CD4-positive, alpha-beta T cell treated with Interleukin-15 for 1 hour (primary cell): Measurements from ENCODE around the gene RELL2.
A peak's percentile ranks its signal among the peaks of the same experiment; 100 is the strongest.

Source experiments
- DNase-seq: peaks from one replicate; pipeline ENCODE4 v3.0.0-alpha.2; 2020

The RELL2 gene

GRCh38 chr5:141650851-141651727, 14.3 kb downstream of the RELL2 start, which contains the start of gene FCHSD1:
FCHSD1 (minus strand) TSS chr5:141651418; CDS start chr5:141651368, 50 bp downstream.
- DNase-seq: peak; percentile 85

GRCh38 chr5:141651728-141652105, 14.9 kb downstream of the RELL2 start:
- no peak for DNase-seq

DNA sequence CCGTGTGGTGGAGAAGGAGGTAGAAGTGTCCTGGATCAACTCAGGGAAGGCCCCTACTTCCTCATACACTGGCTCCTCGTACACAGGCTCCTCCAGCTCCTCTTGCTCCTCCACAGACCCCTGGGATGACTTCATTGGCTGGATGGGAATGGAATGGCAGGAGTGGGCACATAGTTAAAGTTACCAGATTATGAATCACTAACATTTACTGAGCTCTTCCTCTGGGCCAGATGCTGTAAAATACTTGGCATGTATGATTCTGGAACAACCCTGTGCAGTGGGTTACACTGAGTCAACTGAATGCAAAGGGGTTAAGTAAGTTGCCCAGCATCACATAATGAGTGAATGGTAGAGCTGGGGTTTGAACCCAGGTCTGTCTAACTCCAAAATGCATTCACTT, 17.5 kb downstream of the RELL2 start:
- no peak for DNase-seq

GRCh38 chr5:141655020-141655419, 18.2 kb downstream of the RELL2 start:
- no peak for DNase-seq

GRCh38 chr5:141656396-141656795, 19.6 kb downstream of the RELL2 start:
- no peak for DNase-seq

DNA sequence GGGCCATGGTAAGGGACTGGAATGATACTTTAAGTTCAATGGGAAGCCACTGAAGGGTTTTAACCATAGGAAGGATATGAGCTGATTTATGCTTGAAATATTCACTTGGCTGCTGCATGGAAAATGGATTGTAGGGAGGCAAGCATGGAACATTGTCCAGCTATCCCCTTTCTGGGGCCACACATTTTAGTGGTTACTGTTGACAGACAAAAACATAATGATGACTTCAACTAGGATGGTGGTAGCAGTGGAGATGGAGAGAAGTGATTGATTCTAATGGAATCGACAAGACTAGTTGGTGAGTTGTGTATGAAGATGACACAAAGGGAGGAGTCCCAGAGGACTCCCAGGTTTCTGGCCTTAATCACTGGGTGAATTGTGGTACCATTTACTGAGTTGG, 20.6 kb downstream of the RELL2 start:
- DNase-seq: no peak

DNA sequence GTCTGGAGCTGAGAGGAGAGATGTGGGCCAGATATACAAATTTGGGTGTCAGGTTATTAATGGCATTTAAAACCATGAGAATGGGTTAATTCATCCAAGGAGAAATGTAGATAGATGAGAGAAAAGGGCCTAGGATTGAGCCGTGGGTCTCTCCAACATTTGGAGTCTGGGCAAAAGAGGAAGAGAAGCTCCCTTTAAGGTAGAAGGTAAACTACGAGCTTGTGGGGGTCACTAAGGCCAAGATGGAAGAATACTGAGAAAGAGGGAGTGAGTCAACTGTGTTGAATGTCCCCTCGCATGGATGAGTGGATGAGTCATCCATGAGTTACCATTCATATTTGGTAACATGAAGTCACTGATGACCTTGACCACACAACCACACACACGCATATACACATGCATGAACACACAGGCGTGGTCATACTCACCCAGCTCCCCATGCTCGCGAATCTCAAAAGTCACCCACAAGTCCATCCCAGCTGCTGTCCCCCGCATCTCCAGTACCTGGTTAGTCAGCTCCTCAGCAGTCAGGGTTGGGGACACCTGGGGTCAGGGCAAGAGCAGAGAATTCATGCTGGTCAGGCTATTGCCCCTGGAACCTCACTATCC, 21.2 kb downstream of the RELL2 start:
- no peak for DNase-seq

- DNase-seq: no peak
These were observed 25.2 kb downstream of the RELL2 start for GRCh38 chr5:141662028-141662427.

DNA sequence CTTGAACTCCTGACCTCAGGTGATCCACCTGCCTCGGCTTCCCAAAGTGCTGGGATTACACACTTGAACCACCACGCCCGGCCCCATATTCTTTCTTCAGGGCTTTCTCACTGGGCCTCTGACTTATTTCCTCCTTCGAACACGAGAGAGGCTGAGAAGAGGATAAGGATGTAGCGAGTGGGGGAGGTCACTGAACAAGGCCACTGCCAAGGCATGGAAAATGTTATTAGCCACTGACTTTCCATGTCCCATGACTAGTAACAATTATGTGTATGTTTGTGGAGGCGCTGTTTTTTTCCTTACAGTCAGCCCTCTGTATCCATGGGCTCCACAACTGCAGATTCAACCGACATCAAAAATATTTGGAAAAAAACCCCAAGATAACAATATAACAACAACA, 26.7 kb downstream of the RELL2 start:
- no peak for DNase-seq

DNA sequence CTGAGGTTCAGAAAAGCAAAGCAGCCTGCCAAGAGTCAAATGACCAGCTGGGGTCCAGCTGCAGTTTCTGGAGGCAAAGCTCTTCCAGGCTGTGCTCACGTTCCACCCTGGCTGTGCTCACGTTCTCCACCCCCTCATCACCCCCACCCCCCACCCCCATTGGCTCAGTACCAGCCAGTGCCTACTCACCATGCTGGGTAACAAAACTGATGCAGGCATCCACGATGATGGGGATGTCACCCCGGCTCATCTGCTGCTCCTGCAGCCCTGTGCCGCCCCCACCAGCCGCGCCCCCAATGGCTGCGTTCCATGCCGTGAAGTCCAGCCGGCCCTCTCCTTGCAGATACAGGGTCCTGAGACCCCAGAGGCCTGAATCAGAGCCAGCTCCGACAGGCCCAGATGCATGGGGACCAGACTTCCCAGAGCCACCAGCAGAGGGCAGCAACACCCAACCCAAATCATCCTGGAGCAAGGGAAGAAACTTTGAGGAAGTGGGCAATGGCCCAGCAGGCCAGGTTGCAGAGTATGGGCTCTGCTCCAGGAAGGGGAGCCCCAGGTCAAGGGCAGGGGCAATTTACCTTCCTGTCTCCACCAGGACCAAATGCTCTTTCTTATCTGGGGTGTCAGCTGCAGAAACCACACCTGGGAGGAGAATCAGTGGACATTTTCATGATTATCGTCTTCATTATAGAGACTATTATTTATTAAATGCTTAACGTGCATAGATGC, 28.1 kb downstream of the RELL2 start:
- peak; percentile 70 for DNase-seq

DNA sequence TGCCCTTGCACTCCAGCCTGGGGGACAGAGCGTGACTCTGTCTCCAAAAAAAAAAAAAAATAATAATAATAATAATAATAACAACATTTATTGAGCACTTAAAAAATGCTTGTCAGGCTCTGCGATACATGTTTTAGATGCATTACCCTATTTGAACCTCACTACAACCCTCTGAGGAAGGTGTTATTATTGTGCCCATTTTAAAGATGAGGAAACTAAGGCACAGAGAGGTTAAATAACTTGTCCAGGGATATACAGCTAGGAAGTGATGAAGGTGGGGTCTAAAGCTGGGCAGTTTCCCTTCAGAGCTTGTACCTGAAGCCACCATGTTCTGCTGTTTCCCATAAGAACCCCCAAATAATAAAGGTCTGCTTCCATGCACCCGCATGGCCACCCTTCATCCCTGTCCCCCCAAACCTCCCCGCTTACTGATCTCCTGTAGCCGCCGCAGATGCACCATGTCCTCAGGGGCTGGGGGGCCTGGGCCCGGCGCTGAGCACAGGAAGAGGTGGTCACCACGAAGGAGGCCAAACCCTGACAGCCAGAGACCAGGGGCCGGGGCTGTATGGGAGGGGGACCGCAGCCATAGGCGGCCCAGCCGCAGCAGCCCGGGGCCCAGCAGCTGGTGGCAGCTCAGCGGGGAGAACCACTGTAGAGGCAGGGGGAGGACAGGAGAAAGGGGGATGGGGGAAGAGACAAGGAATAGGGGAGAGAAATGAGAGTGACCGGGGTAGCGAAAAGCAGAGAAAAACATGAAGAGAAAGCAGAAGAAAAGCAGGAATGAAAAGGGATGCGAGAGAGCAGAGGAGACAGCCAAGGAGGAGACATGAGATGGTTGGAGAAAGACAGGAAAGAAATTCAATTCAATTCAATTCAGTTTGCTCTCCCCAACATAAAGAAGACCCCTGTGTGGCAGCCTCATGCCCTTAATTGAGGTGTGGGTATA, 29.5 kb downstream of the RELL2 start:
- DNase-seq: no peak

DNA sequence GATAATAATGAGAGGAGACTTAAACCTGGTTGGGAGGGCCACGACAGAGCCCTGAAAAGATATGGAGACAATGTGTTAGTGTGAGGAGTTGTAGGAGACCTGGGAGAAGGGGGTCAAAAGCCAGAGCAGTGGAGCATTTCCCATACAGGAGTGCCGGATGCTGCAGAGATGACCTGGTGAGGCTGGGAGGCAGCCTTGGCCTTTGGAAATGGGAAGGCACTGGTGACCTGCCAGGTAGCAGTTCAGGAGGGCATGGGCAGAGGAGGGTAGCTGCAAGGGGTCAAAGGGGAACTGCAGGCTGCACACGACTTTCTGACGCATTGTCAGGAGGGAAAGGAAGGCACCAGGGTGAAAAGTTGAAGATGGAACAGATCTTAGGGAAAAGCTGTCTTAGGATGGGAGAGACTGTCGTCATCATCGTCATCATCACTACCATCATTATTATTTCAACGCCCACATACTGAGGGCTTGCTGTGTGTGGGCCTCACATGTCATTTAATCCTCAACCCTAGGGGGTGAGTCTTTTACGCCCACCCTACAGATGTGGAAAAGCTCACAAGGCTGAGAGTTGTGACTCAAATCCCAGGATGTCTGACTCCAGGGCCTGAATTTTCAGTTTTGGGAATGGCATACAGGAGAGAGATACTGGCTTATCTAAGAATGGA, 31.9 kb downstream of the RELL2 start:
- DNase-seq: no peak

GRCh38 chr5:141669520-141669919, 32.7 kb downstream of the RELL2 start:
- DNase-seq: no peak

DNA sequence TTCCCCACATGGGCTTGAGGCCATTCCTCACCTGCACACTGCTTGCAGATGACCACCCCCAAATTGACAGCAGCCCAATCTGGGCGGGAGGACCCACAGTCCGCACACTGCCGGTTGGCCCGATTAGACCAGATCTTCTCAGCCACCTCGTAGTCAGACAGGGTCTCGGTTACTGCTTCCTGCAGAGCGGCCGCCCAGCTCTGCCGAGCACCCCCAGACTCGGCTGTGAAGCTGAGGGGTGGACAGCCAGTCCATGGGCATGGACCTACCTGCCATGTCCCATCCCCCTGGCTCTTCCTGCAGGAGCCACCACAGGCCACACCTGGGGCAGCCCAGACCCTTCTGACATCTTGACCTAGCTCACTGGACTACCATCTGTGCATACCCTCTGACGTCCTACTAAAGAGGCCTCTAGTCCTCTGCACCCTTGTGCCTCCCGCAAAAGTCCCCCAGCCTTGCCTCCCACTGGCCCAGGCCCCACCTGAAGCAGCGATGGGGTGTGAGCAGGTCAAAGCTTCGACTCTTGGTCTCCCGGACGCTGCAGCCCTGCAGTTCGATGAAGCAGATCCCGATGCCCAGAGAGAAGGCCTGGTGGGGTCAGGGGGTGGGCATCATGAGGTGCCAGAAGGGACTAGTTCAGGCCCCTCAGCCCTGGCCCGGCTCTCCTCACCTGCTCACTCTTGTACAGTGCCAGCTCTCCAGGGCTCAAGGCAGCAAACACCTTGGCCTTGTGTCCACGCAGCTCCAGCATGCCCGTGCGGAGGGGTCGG, 35.5 kb downstream of the RELL2 start:
- no peak for DNase-seq

GRCh38 chr5:141672841-141673813, 36.3 kb downstream of the RELL2 start:
- no peak for DNase-seq

- DNase-seq: no peak
These were observed 38.0 kb downstream of the RELL2 start for GRCh38 chr5:141674747-141675146.

GRCh38 chr5:141675672-141676071, 38.9 kb downstream of the RELL2 start:
- no peak for DNase-seq

DNA sequence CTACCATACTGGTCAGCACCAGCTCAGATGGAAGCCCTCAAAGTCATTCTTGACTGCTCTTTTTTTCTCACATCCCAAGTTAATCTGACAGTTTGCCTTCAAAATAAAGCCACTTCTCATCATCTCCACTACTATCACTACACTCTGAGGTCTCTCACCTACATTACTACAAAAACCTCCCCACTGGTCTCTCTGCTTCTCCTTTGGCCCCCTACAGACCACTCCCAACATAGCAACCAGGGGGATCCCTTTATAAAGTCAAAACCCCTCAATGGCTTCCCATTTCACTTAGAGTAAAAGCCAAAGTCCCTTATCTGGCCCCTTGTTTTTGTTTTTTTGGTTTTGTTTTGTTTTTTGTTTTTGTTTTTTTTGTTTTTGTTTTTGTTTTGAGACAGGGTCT, 40.6 kb downstream of the RELL2 start:
- no peak for DNase-seq

- DNase-seq: no peak
These were observed 43.4 kb downstream of the RELL2 start for GRCh38 chr5:141680178-141680577.

GRCh38 chr5:141680751-141681201, 44.0 kb downstream of the RELL2 start:
- no peak for DNase-seq
